HAP-1 (cell line): ENCODE results near the gene SLC22A13.

ENCODE experiments used
- DNase-seq, 2 experiments: peaks; one replicate each; pipeline ENCODE4 v3.0.0-alpha.2; 2016 to 2020; ENCODE audit warnings: low spot score in 2 of 2
- H3K27me3 ChIP-seq: fragments of 250-450 bp; sonication (Bioruptor Pico); 2 replicates; pipeline ENCODE4 v1.5.1; 2020; ENCODE audit warnings: low read depth, mild to moderate bottlenecking, moderate library complexity
- H3K36me3 ChIP-seq: fragments of 250-450 bp; sonication (Bioruptor Pico); replicated peaks from 2 replicates; pipeline ENCODE4 v1.5.1; 2020; ENCODE audit warnings: mild to moderate bottlenecking
- H3K4me1 ChIP-seq: fragments of 250-450 bp; sonication (Bioruptor Pico); 2 replicates; pipeline ENCODE4 v1.5.1; 2020; ENCODE audit warnings: mild to moderate bottlenecking
- H3K4me3 ChIP-seq: fragments of 250-450 bp; sonication (Bioruptor Pico); 2 replicates; pipeline ENCODE4 v1.5.1; 2020; ENCODE audit warnings: mild to moderate bottlenecking, moderate library complexity
- H3K9me3 ChIP-seq: fragments of 250-450 bp; sonication (Bioruptor Pico); 2 replicates; pipeline ENCODE4 v1.5.1; 2020; ENCODE audit warnings: mild to moderate bottlenecking, moderate library complexity
- in situ Hi-C: fragments of 300-500 bp; cut with MboI; formaldehyde crosslinking; loops from 3 replicates; pipeline ENCODE4 v1.14.3; 2020; ENCODE audit warnings: low sequenced_read_pairs, inconsistent platforms, mixed read lengths

SLC22A13 gene

DNA sequence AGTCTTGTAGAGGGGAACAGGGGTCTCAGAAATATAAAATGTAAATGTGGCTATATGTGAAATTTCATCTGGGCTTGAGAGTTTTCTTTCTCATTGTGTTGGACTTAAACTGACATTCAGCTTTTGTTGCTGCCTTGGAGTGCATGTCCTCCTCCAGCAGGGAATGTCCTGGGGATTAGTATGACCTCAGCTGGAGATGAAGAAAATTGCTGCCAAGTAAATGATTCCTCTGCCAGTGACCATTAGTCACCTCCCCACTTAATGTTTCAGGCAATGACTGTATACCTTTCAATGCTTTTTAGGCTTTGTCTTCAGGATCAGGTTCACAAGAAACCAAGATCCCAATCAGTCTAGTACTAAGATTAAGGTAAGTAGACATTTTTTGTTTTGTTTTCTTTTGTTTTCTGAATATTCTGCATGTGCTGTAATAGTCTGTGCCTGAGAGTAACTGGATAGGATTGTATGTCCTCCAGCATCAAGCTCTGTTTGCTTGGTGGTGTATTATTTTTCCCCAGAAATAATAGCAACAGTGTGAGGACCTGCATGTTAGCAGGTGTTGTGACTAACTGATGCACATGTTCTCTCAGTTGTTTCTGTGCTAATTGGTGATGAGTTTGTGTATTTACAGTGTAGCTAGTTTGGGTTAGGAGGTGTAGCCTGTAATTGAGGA lies 18.1 kb upstream of the SLC22A13 start:
- in situ Hi-C loops, result no loop called here
- no peaks in the 10 kb centered on the region for H3K27me3 ChIP-seq
- H3K4me1 ChIP-seq, result no peaks in the 10 kb centered on the region
- no peak for DNase-seq
- H3K36me3 ChIP-seq, result peaks cover 56% of the 10 kb centered on the region
- no peaks in the 10 kb centered on the region for H3K9me3 ChIP-seq
- no peak overlapping the region for H3K4me3 ChIP-seq

- no peaks in the 10 kb centered on the region for H3K4me1 ChIP-seq
- in situ Hi-C loops, result no loop called here
- no peaks in the 10 kb centered on the region for H3K9me3 ChIP-seq
- H3K4me3 ChIP-seq, result no peak overlapping the region
- DNase-seq, result no peak
- no peaks in the 10 kb centered on the region for H3K27me3 ChIP-seq
- peaks cover 71% of the 10 kb centered on the region for H3K36me3 ChIP-seq
These were observed 15.4 kb upstream of the SLC22A13 start for GRCh38 chr3:38250198-38250597.

- in situ Hi-C loops, result no loop called here
- H3K36me3 ChIP-seq, result peaks cover 69% of the 10 kb centered on the region
These were observed 14.4 kb upstream of the SLC22A13 start for GRCh38 chr3:38251197-38251596.

GRCh38 chr3:38253704-38254103 lies 11.9 kb upstream of the SLC22A13 start:
- Histone ChIP-seq H3K27me3 (no peaks in the 10 kb centered on the region), H3K36me3 (peaks cover 47% of the 10 kb centered on the region), H3K4me1 (no peaks in the 10 kb centered on the region), H3K9me3 (no peaks in the 10 kb centered on the region), H3K4me3 (no peak overlapping the region)
- DNase-seq, result no peak
- in situ Hi-C loops, result no loop called here

More at GRCh38 chr3:38251197-38251596, 14.4 kb upstream of the SLC22A13 start:
- Histone ChIP-seq H3K9me3 (no peaks in the 10 kb centered on the region), H3K4me3 (no peak overlapping the region), H3K4me1 (no peaks in the 10 kb centered on the region), H3K27me3 (no peaks in the 10 kb centered on the region)
- DNase-seq, result no peak

GRCh38 chr3:38254872-38255271 lies 10.7 kb upstream of the SLC22A13 start:
- Histone ChIP-seq H3K4me3 (no peak overlapping the region), H3K4me1 (no peaks in the 10 kb centered on the region), H3K27me3 (no peaks in the 10 kb centered on the region), H3K9me3 (no peaks in the 10 kb centered on the region), H3K36me3 (peaks cover 39% of the 10 kb centered on the region)
- in situ Hi-C loops, result no loop called here
- DNase-seq, result no peak

GRCh38 chr3:38255627-38256026 lies 10.0 kb upstream of the SLC22A13 start:
- H3K9me3 ChIP-seq, result no peaks in the 10 kb centered on the region
- in situ Hi-C loops, result no loop called here
- no peaks in the 10 kb centered on the region for H3K4me1 ChIP-seq
- H3K36me3 ChIP-seq, result peaks cover 34% of the 10 kb centered on the region
- no peaks in the 10 kb centered on the region for H3K27me3 ChIP-seq
- H3K4me3 ChIP-seq, result no peak overlapping the region
- DNase-seq, result no peak

DNA sequence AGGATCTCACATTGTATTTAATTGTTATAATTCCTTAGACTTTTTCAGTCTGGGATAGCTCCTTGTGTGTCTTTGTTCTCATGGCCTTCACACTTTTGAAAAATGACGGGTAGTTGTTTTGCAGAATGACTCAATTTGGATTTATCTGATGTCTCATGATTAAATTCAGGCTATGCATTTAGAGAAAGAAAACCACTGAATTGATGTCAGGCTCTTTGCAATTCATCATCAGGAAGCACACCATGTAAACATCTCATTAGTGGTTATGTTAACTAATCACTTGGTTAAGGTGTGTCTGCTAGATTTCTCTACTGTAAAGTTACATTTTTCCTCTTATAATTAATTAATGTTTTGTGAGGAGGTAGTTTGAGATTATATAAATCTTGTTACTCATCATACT lies 8.0 kb upstream of the SLC22A13 start:
- Histone ChIP-seq H3K4me1 (no peaks in the 10 kb centered on the region), H3K36me3 (peaks cover 14% of the 10 kb centered on the region), H3K4me3 (no peak overlapping the region), H3K27me3 (no peaks in the 10 kb centered on the region), H3K9me3 (no peaks in the 10 kb centered on the region)
- DNase-seq, result no peak
- in situ Hi-C loops, result no loop called here

GRCh38 chr3:38260474-38260873 lies 5.1 kb upstream of the SLC22A13 start:
- no peaks in the 10 kb centered on the region for H3K27me3 ChIP-seq
- no peaks in the 10 kb centered on the region for H3K4me1 ChIP-seq
- H3K4me3 ChIP-seq, result no peak overlapping the region
- DNase-seq, result no peak
- in situ Hi-C loops, result no loop called here
- H3K36me3 ChIP-seq, result no peaks in the 10 kb centered on the region
- H3K9me3 ChIP-seq, result no peaks in the 10 kb centered on the region

DNA sequence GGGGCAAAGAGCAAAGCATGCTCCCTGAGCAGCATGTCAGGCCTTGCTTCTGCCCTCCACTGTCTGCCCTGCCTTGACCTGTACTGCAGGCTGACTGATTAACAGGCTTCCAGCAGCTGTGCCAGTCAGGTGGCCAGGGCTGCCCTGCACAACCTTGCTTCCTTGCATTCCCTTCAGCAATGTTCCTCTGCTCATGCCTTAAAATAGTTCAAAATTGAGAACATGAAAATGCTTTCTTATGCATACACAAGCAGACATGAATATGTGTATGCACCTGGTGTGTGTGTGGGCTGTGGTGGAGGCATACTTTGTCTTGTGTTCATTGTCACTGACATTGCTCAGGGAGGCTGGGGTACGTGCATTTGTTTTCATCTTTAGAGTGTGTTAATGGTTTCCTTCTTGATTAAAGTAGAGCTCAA lies 1.2 kb upstream of the SLC22A13 start:
- no peaks in the 10 kb centered on the region for H3K4me1 ChIP-seq
- DNase-seq, result no peak
- in situ Hi-C loops, result no loop called here
- H3K36me3 ChIP-seq, result no peaks in the 10 kb centered on the region
- no peaks in the 10 kb centered on the region for H3K9me3 ChIP-seq
- H3K4me3 ChIP-seq, result no peak overlapping the region
- H3K27me3 ChIP-seq, result no peaks in the 10 kb centered on the region

GRCh38 chr3:38264779-38265178 lies 833 bp upstream of the SLC22A13 start:
- Histone ChIP-seq H3K4me1 (no peaks in the 10 kb centered on the region), H3K4me3 (no peak overlapping the region), H3K9me3 (no peaks in the 10 kb centered on the region), H3K27me3 (no peaks in the 10 kb centered on the region), H3K36me3 (no peaks in the 10 kb centered on the region)
- in situ Hi-C loops, result no loop called here
- no peak for DNase-seq

DNA sequence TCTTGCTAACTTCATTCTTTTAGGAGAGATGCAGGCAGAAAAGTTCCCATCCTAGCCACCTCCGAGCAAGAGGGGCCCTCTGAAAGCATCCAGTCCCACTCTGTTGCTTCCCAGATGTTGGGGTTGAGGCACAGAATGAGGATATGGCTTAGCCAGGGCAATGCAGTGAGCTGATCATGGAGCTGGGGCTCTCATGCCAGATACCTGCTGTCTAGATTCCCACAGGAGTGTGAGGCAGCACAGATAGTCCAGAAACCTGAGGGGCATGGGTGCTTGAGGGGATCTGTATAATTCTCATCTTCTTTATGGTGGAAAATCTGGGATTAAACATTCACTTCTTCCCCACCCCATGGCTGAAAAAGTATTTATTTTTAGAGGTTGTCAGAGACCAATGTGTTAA lies 1.2 kb downstream of the SLC22A13 start:
- in situ Hi-C loops, result no loop called here
- H3K27me3 ChIP-seq, result no peaks in the 10 kb centered on the region

DNA sequence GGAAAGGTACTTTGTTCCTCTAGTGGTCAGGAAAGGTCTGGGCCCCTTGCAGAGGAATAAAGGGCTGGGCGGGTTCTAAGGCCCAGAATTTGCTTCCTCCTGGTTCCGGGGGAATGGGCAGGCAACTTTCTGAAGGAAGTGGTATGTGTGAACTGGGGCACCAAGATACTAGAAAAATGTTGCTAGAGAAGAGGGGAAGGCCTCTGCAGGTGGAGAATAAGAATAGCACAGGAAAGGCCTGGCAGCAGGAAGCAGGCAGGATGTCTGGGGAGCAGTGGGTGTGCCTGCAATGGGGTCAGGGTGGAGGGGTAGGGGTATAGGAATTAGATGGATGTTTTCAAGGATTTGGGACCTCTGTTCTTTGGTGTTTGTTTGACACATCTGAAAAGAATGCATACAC lies 2.0 kb downstream of the SLC22A13 start:
- in situ Hi-C loops, result no loop called here
- H3K27me3 ChIP-seq, result no peaks in the 10 kb centered on the region
- no peaks in the 10 kb centered on the region for H3K9me3 ChIP-seq
- no peak for DNase-seq
- H3K4me3 ChIP-seq, result no peak overlapping the region
- H3K4me1 ChIP-seq, result 0 out of 2 replicates have a peak, but pooled peaks cover 3% of the 10 kb centered on the region
- no peaks in the 10 kb centered on the region for H3K36me3 ChIP-seq

More for the DNA sequence above, 1.2 kb downstream of the SLC22A13 start:
- Histone ChIP-seq H3K4me1 (no peaks in the 10 kb centered on the region), H3K9me3 (no peaks in the 10 kb centered on the region), H3K36me3 (no peaks in the 10 kb centered on the region), H3K4me3 (no peak overlapping the region)
- DNase-seq, result no peak

GRCh38 chr3:38268087-38268486 lies 2.5 kb downstream of the SLC22A13 start:
- Histone ChIP-seq H3K27me3 (no peaks in the 10 kb centered on the region), H3K9me3 (no peaks in the 10 kb centered on the region), H3K36me3 (no peaks in the 10 kb centered on the region), H3K4me3 (no peak overlapping the region), H3K4me1 (0 out of 2 replicates have a peak, but pooled peaks cover 3% of the 10 kb centered on the region)
- DNase-seq, result no peak
- in situ Hi-C loops, result no loop called here

DNA sequence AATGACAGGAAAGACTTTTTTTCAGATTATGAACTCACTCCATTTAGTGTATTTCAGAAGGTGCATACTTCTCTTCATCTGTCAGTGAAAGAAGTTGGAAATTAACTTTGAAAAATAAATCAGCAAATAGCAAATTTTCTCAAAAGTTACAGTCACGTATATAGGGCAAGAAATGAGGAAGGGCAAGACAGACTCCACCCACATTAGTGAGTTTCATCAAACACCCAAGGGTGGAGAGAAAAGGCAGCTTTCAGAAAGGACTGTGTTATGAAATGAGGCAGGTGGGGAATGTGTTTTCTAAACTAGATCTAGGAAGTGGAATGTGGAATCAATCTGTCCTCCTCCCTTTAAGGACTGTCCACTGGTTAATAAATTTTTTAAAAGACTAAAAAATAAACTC lies 2.9 kb downstream of the SLC22A13 start:
- no peaks in the 10 kb centered on the region for H3K27me3 ChIP-seq
- in situ Hi-C loops, result no loop called here
- DNase-seq, result no peak

GRCh38 chr3:38270606-38271005 lies 5.0 kb downstream of the SLC22A13 start:
- no peak overlapping the region for H3K4me3 ChIP-seq
- 0 out of 2 replicates have a peak, but pooled peaks cover 3% of the 10 kb centered on the region for H3K4me1 ChIP-seq
- no peaks in the 10 kb centered on the region for H3K9me3 ChIP-seq
- H3K27me3 ChIP-seq, result no peaks in the 10 kb centered on the region
- H3K36me3 ChIP-seq, result no peaks in the 10 kb centered on the region
- no peak for DNase-seq
- in situ Hi-C loops, result no loop called here

More for the DNA sequence above, 2.9 kb downstream of the SLC22A13 start:
- Histone ChIP-seq H3K9me3 (no peaks in the 10 kb centered on the region), H3K4me3 (no peak overlapping the region), H3K36me3 (no peaks in the 10 kb centered on the region), H3K4me1 (0 out of 2 replicates have a peak, but pooled peaks cover 3% of the 10 kb centered on the region)
